ENCODE data around the gene ZNF335. TPM values are rescaled to one million over a fixed set of nuclear protein-coding genes. Genes with fewer than 3 reads are reported as not detected.
"Not testable (repeated sequence)": the region's sequence is repeated elsewhere in the genome, so short reads cannot be mapped to it uniquely, and the experiment has no call there.

The ZNF335 gene
- total RNA-seq, 2 donors from 2014 or later = 12.6 to 13.7 TPM

GRCh38 chr20:46006022-46006705 is 34.2 kb upstream of the ZNF335 start:
- intact Hi-C loops (cut with DNase I) = no loop called here
- DNase-seq (ENCODE audit: low spot score) = no peak

GRCh38 chr20:46004889-46005473 is 33.0 kb upstream of the ZNF335 start:
- intact Hi-C loops (cut with DNase I) = no loop called here
- DNase-seq (ENCODE audit: low spot score) = no peak

- intact Hi-C loops (cut with DNase I) = no loop called here
Measured at GRCh38 chr20:46004187-46004586, 32.2 kb upstream of the ZNF335 start.

GRCh38 chr20:46002008-46002407 is 30.0 kb upstream of the ZNF335 start:
- no peak for DNase-seq (ENCODE audit: low spot score)
- intact Hi-C loops (cut with DNase I) = no loop called here

More at GRCh38 chr20:46004187-46004586, 32.2 kb upstream of the ZNF335 start:
- DNase-seq (ENCODE audit: low spot score) = no peak

DNA sequence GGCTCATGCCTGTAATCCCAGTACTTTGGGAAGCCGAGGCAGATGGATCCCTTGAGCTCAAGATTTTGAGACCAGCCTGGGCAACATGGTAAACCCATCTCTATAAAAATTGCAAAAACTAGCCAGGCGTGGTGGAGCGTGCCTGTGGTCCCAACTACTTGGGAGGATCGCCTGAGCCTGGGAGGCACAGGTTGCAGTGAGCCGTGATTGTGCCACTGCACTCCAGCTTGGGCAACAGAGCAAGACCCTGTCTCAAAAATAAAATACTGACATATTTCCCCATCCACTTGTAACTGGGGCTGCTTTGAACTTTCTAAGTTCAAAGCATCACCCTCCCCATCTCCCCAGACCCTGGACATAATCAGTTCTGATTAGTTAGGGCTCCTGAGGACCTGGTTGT is 29.5 kb upstream of the ZNF335 start:
- intact Hi-C loops (cut with DNase I) = no loop called here
- no peak for DNase-seq (ENCODE audit: low spot score)

DNA sequence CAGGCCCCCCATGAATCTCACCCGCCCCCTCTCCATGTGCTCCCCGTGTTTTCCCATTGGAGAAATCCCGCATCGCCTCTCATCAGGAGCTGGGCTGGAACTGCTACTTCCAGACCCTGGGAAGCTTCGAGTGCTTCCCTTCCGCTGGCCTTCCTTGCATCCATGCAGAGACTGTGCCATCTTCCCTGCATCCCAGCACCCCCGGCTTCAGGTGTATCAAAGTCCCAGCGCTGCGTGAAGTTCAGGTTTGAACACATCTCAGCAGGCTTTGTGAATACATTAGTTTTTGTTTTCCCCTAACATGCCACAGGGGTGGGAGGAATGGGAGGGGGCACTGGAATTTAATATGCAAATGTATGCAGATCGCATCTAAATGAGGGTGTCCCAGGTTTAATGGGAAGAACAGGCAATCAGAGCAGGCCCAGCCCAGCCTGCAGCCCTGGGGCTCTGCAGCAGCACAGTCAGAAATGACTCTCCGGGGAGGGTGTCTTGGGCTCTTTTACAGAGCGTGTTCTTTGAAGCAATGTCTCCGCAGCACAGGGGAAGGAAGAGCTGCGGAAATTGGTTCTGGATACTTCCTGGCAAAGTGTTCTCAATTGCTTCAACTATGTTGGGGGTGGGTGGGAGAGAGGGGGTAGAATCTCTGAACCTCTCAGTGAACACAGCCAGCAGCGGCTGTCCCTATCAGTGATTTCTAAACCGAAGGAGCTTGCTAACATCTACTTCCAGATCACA is 28.4 kb upstream of the ZNF335 start:
- intact Hi-C loops (cut with DNase I) = no loop called here
- no peak for DNase-seq (ENCODE audit: low spot score)

- intact Hi-C loops (cut with DNase I) = no loop called here
- no peak for DNase-seq (ENCODE audit: low spot score)
Measured at GRCh38 chr20:45999557-46000261, 27.7 kb upstream of the ZNF335 start.

- intact Hi-C loops (cut with DNase I) = no loop called here
Measured at GRCh38 chr20:45998761-45999160, 26.8 kb upstream of the ZNF335 start.

DNA sequence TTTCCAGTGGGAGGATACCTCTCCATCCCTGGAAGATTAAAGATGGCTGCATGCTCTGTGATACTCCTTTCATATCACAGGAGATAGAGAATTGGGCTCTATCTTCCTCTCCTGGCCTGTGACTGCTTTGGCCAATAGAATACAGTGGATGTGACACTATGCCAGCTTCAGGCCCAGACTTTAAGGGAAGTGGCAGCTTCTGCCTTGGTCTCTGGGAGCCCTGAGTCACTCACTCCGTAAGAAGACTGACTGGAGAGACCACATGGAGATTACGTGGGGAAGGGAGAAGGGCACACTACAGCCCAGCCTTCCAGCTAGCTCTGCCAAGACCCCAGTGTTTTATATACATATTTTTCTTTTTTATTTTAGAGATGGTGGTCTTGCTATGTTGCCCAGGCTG is 26.3 kb upstream of the ZNF335 start:
- intact Hi-C loops (cut with DNase I) = no loop called here
- DNase-seq (ENCODE audit: low spot score) = no peak

More at GRCh38 chr20:45998761-45999160, 26.8 kb upstream of the ZNF335 start:
- DNase-seq (ENCODE audit: low spot score) = no peak

DNA sequence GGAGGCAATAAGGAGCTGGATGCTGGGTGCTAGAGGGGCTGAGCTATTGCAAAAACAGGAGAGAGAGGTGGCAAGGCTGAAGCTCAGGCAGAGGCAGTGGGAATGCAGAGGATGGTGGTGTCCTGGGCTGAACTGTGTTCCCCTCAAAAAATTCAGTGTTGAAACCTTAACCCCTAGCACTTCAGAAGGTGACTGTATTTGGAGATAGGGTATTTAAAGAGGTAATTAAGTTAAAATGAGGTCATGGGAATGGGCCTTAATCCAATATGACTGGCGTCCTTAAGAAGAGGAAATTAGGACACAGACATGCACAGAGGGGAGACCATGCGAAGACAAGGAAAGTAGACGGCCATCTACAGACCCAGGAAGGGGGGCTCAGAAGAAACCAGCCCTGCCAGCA is 25.2 kb upstream of the ZNF335 start:
- no peak for DNase-seq (ENCODE audit: low spot score)
- intact Hi-C loops (cut with DNase I) = no loop called here

GRCh38 chr20:45995495-45996097 is 23.6 kb upstream of the ZNF335 start:
- DNase-seq (ENCODE audit: low spot score) = not testable (repeated sequence)

GRCh38 chr20:45994761-45995493 is 22.9 kb upstream of the ZNF335 start:
- intact Hi-C loops (cut with DNase I) = no loop called here
- no peak for DNase-seq (ENCODE audit: low spot score)

More at GRCh38 chr20:45995495-45996097, 23.6 kb upstream of the ZNF335 start:
- intact Hi-C loops (cut with DNase I) = not testable (repeated sequence)

GRCh38 chr20:45993197-45993951 is 21.4 kb upstream of the ZNF335 start:
- intact Hi-C loops (cut with DNase I) = no loop called here
- DNase-seq (ENCODE audit: low spot score) = no peak

- DNase-seq (ENCODE audit: low spot score) = no peak
- intact Hi-C loops (cut with DNase I) = no loop called here
Measured at GRCh38 chr20:45991616-45992015, 19.6 kb upstream of the ZNF335 start.

DNA sequence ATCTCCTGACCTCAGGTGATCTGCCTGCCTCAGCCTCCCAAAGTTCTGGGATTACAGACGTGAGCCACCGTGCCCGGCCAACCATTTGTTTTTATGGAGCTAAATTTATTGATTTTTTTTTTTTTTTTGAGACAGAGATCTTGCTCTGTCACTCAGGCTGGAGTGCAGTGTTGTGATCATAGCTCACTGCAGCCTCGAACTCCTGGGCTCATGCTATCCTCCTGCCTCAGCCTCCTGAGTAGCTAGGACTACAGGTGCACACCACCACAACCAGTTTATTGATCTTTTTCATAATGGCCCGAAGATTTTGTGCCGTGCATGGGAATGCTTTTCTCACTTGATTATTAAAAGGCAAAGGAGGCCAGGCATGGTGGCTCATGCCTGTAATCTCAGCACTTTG is 16.8 kb upstream of the ZNF335 start:
- DNase-seq (ENCODE audit: low spot score); intact Hi-C loops (cut with DNase I): not testable (repeated sequence)

DNA sequence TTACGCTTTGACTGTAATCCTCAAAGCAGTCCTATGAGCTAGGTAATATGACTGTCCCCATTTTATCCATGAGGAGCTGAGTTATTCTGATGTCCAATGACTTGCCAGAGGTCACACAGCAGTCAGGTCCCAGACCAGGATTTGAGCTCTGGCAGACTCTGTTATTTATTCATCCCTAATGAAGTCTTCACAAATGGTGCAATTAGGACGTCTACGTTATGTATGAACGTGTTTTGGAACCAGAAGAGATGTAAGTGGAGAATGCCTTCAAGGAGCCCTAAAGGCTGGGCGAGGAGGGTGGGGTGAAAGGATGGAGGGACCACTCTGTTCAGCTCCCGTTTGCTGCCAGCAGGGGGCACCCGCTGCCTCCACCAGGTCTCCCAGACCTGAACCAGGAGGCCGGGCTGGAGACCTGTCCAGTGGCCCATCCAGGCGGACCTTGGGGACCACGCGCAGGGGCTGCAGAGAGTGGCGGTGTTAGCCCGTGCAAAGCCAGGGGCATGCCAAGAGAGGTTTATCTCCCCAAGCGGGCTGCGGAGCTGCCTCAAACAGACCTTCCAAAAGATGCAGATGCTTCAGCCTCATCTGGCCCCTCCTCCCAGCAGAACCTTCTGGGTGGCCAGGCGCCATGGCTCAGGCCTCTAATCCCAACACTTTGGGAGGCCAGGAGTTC is 15.2 kb upstream of the ZNF335 start:
- intact Hi-C loops (cut with DNase I) = no loop called here
- DNase-seq (ENCODE audit: low spot score) = peak; percentile 92

GRCh38 chr20:45985573-45985972 is 13.6 kb upstream of the ZNF335 start:
- intact Hi-C loops (cut with DNase I) = no loop called here
- DNase-seq (ENCODE audit: low spot score) = peak; percentile 62

Data from posterior vena cava (tissue), 2 donors.